CD4-positive, alpha-beta T cell (primary cell): ENCODE data around the gene SACS. TPM values are rescaled to one million over a fixed set of nuclear protein-coding genes. Genes with fewer than 3 reads are reported as not detected.

Source experiments
- ATAC-seq: fragments of 200-7000 bp; cut with Tn5 transposase; one replicate; pipeline ENCODE4 v1.10.0; 2022; ENCODE audit warnings: mild to moderate bottlenecking; ENCODE audit not compliant: poor library complexity
- CTCF ChIA-PET: fragments of 350-600 bp; sonication (Branson Sonifier 250); formaldehyde crosslinking; loops from one replicate; lab custom pipeline; 2021; ENCODE audit warnings: antibody characterized with exemption, inconsistent platforms; lab: Charles Lee
- POLR2A ChIA-PET: fragments of 350-600 bp; sonication (Branson Sonifier 250); formaldehyde crosslinking; loops from one replicate; lab custom pipeline; 2021; ENCODE audit warnings: antibody characterized with exemption, inconsistent platforms; lab: Charles Lee
- DNase-seq, 14 experiments: peaks; one replicate each; pipeline ENCODE4 v3.0.0-alpha.2; 2013 to 2020; ENCODE audit warnings: mixed read lengths in 2 of 14
- H3K27ac ChIP-seq, 2 donors: one replicate each; pipeline versions ENCODE4 v1.5.1 to v1.7.0; 2013; ENCODE audit warnings: low read length in 2 of 2, low read depth in 1 of 2, mild to moderate bottlenecking in 1 of 2
- H3K27me3 ChIP-seq, 2 experiments: 1 replicate in 1 of 2; 2 replicates in 1 of 2; pipeline versions ENCODE4 v1.6.1 to v1.7.0; 2013; ENCODE audit warnings: low read length in 2 of 2, control low read depth in 1 of 2, mild to moderate bottlenecking in 1 of 2, moderate library complexity in 1 of 2; ENCODE audit not compliant: insufficient read depth in 2 of 2, control insufficient read depth in 1 of 2
- H3K36me3 ChIP-seq: one replicate; pipeline ENCODE4 v1.6.1; 2013; ENCODE audit warnings: low read length, control low read depth; ENCODE audit not compliant: insufficient read depth
- H3K4me1 ChIP-seq: one replicate; pipeline ENCODE4 v1.6.1; 2013; ENCODE audit warnings: low read length, control low read depth; ENCODE audit not compliant: insufficient read depth
- H3K4me3 ChIP-seq: one replicate; pipeline ENCODE4 v1.5.1; 2013; ENCODE audit warnings: mild to moderate bottlenecking, low read length, moderate library complexity
- H3K9me3 ChIP-seq, 2 experiments: 1 replicate in 1 of 2; 2 replicates in 1 of 2; pipeline versions ENCODE4 v1.6.1 to v1.7.0; 2013; ENCODE audit warnings: low read length in 2 of 2, mild to moderate bottlenecking in 2 of 2, control low read depth in 1 of 2, moderate library complexity in 1 of 2; ENCODE audit not compliant: control insufficient read depth in 1 of 2, insufficient read depth in 1 of 2
- H3K27ac Mint-ChIP-seq: one replicate; pipeline ENCODE4 v1.8.0; 2020; ENCODE audit warnings: mixed read lengths
- H3K27me3 Mint-ChIP-seq: one replicate; pipeline ENCODE4 v1.8.0; 2021; ENCODE audit warnings: mixed read lengths
- H3K36me3 Mint-ChIP-seq: one replicate; pipeline ENCODE4 v1.8.0; 2021; ENCODE audit warnings: low read depth, mixed read lengths
- H3K4me1 Mint-ChIP-seq: one replicate; pipeline ENCODE4 v1.8.0; 2021; ENCODE audit warnings: low read depth, mixed read lengths
- H3K4me3 Mint-ChIP-seq: one replicate; pipeline ENCODE4 v1.8.0; 2020; ENCODE audit warnings: mild to moderate bottlenecking, mixed read lengths
- H3K9me3 Mint-ChIP-seq: one replicate; pipeline ENCODE4 v1.8.0; 2020; ENCODE audit warnings: mixed read lengths
- CTCF ChIP-seq: fragments of 200-600 bp; IDR thresholded peaks from one replicate; pipeline ENCODE4 v1.8.0; 2022; ENCODE audit warnings: antibody characterized with exemption, mild to moderate bottlenecking
- intact Hi-C, 2 experiments: fragments of 100-400 bp; cut with DNase I in 1 of 2; cut with micrococcal nuclease in 1 of 2; formaldehyde crosslinking; loops; one replicate each; pipeline versions ENCODE4 v1.15.1 to v1.9.0; 2023 to 2025; cut with DNase I, micrococcal nuclease
- total RNA-seq, 174 experiments: library from RNA in 2 of 174; stranded (reverse) in 2 of 174; gene quantifications; one replicate each; pipeline ENCODE4 v1.2.3 and lab custom pipeline; 2021 to 2026

The SACS gene
- total RNA-seq, 2 experiments from 2014 or later, result 8.7 to 11.6 TPM

- Histone ChIP-seq H3K9me3 (no peaks in the 10 kb centered on the region), H3K27me3 (no peaks in the 10 kb centered on the region), H3K4me1 (no peaks in the 10 kb centered on the region), H3K36me3 (no peaks in the 10 kb centered on the region), H3K27ac (no peak overlapping the region), H3K4me3 (no peak overlapping the region)
- no peak for DNase-seq
- ChIA-PET POLR2A (no interaction called here), CTCF (no interaction called here)
- ATAC-seq, result no peak
- intact Hi-C loops, result no loop called here
- Mint-ChIP-seq H3K9me3 (no peaks in the 10 kb centered on the region), H3K27me3 (peaks cover 10% of the 10 kb centered on the region), H3K4me3 (no peak overlapping the region), H3K36me3 (no peaks in the 10 kb centered on the region), H3K4me1 (no peaks in the 10 kb centered on the region), H3K27ac (no peak overlapping the region)
- TF ChIP-seq CTCF, result no peak
Measured at GRCh38 chr13:23289917-23290357, 143.6 kb downstream of the SACS start.

- peaks cover 18% of the 10 kb centered on the region for H3K27me3 Mint-ChIP-seq
- no peaks in the 10 kb centered on the region for H3K36me3 Mint-ChIP-seq
- H3K27ac Mint-ChIP-seq, result no peak overlapping the region
- ChIA-PET POLR2A (no interaction called here), CTCF (no interaction called here)
- no peak for DNase-seq
- no peaks in the 10 kb centered on the region for H3K27me3 ChIP-seq
- H3K4me1 ChIP-seq, result no peaks in the 10 kb centered on the region
- H3K9me3 Mint-ChIP-seq, result no peaks in the 10 kb centered on the region
- no peak for ATAC-seq
- intact Hi-C loops, result no loop called here
- H3K9me3 ChIP-seq, result no peaks in the 10 kb centered on the region
- H3K4me3 Mint-ChIP-seq, result no peak overlapping the region
- no peak overlapping the region for H3K4me3 ChIP-seq
- TF ChIP-seq CTCF, result no peak
- no peaks in the 10 kb centered on the region for H3K36me3 ChIP-seq
- no peaks in the 10 kb centered on the region for H3K4me1 Mint-ChIP-seq
- no peak overlapping the region for H3K27ac ChIP-seq
Measured at GRCh38 chr13:23288995-23289394, 144.5 kb downstream of the SACS start.

- H3K27me3 ChIP-seq, result no peaks in the 10 kb centered on the region
- no peaks in the 10 kb centered on the region for H3K9me3 Mint-ChIP-seq
- H3K27me3 Mint-ChIP-seq, result peaks cover 19% of the 10 kb centered on the region
- ChIA-PET CTCF (no interaction called here), POLR2A (no interaction called here)
- H3K27ac Mint-ChIP-seq, result no peak overlapping the region
- no peaks in the 10 kb centered on the region for H3K36me3 Mint-ChIP-seq
- no peaks in the 10 kb centered on the region for H3K4me1 ChIP-seq
- no peak overlapping the region for H3K27ac ChIP-seq
- no peak for TF ChIP-seq CTCF
- no peaks in the 10 kb centered on the region for H3K4me1 Mint-ChIP-seq
- intact Hi-C loops, result no loop called here
- no peak overlapping the region for H3K4me3 ChIP-seq
- DNase-seq (no peak), ATAC-seq (no peak)
- H3K4me3 Mint-ChIP-seq, result no peak overlapping the region
- H3K9me3 ChIP-seq, result no peaks in the 10 kb centered on the region
- H3K36me3 ChIP-seq, result no peaks in the 10 kb centered on the region
Measured at GRCh38 chr13:23288564-23288963, 144.9 kb downstream of the SACS start.
